Measurements from ENCODE around the gene TMEM138. TPM values are rescaled to one million over a fixed set of nuclear protein-coding genes. Genes with fewer than 3 reads are reported as not detected.
"Not testable (repeated sequence)": the region's sequence is repeated elsewhere in the genome, so short reads cannot be mapped to it uniquely, and the experiment has no call there.

The TMEM138 gene
- total RNA-seq, 1 donor from 2014 or later = 51.3 TPM

GRCh38 chr11:61362542-61362875 lies 335 bp downstream of the TMEM138 start:
- intact Hi-C loops (cut with micrococcal nuclease) = loop anchor here (1.0 kb wide), 4 partner anchors 23 to 68 kb away; partner anchors contain the start of genes SDHAF2 and TMEM216

DNA sequence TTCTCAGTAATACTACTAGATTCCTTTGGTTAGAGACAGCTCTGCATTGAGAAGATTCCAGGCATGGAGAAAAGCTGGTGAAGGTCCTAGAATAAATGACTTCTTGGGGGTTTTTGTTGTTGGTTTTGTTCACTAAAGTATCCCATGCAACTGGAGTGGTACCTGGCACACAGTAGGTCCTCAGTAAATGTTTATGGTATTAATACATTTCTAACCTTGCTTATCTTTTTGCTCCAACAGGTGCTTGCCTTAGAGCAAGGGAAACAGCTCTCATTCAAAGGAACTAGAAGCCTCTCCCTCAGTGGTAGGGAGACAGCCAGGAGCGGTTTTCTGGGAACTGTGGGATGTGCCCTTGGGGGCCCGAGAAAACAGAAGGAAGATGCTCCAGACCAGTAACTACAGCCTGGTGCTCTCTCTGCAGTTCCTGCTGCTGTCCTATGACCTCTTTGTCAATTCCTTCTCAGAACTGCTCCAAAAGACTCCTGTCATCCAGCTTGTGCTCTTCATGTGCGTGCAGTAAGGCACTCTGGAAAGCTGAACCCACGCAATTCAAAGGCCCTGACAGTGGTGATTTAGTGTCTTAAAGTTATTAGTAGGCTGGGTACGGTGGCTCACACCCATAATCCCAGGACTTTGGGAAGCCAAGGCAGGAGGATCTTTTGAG lies 2.0 kb downstream of the TMEM138 start:
- intact Hi-C loops (cut with micrococcal nuclease) = no loop called here

- intact Hi-C loops (cut with micrococcal nuclease) = no loop called here
Measured at GRCh38 chr11:61367406-61367805, 5.2 kb downstream of the TMEM138 start.

GRCh38 chr11:61368646-61369045 lies 6.5 kb downstream of the TMEM138 start:
- intact Hi-C loops (cut with micrococcal nuclease) = no loop called here

GRCh38 chr11:61369372-61370348 lies 7.5 kb downstream of the TMEM138 start:
- intact Hi-C loops (cut with micrococcal nuclease) = no loop called here

GRCh38 chr11:61370349-61371005 lies 8.3 kb downstream of the TMEM138 start:
- intact Hi-C loops (cut with micrococcal nuclease) = no loop called here

- intact Hi-C loops (cut with micrococcal nuclease) = no loop called here
Measured at GRCh38 chr11:61372659-61373420, 10.7 kb downstream of the TMEM138 start.

DNA sequence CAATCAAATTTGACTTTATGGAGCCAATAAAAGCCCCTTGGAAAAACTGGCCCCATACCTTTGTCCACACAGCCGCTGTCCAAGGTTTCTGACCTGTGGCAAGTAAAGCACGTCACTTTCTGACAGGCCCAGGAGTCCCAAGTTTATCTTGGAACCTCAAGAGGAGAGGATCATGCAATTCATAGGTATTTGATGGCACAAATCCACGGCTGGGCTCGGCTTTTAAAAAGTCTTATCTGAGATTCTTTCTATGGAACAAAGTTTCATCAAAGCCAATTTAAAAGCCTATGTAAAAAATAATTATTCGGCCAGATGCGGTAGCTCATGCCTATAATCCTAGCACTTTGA lies 13.6 kb downstream of the TMEM138 start:
- intact Hi-C loops (cut with micrococcal nuclease) = no loop called here

DNA sequence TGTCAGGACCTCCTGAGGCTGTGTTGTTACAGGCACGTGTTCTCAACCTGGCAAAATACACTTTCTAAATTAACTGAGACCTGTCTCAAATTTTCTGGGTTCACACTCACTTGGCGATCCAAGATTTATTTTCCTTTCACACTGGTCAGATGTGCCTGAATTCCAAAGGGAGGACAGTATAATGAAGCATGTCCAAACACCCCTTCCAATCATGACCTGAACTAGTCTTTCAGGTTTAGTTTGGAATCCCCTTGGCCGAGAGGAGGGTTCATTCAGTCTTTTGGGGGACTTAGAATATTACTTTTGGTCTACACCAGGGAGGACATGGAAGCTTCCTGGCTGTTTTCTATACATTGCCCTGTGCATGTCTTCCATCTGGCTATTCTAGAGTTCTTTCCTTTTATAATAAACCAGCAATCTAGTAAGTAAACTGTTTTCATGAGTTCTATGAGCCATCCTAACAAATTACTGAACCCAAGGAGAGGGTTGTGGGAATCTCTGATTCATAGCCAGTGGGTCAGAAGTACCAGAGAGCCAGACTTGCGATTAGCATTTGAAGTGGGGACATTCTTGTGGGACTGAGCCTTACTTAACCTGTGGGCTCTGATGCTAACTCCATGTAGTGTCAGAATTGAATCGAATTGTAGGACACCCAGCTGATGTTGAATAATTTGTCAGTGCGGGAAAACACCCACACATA lies 15.4 kb downstream of the TMEM138 start:
- intact Hi-C loops (cut with micrococcal nuclease) = no loop called here

DNA sequence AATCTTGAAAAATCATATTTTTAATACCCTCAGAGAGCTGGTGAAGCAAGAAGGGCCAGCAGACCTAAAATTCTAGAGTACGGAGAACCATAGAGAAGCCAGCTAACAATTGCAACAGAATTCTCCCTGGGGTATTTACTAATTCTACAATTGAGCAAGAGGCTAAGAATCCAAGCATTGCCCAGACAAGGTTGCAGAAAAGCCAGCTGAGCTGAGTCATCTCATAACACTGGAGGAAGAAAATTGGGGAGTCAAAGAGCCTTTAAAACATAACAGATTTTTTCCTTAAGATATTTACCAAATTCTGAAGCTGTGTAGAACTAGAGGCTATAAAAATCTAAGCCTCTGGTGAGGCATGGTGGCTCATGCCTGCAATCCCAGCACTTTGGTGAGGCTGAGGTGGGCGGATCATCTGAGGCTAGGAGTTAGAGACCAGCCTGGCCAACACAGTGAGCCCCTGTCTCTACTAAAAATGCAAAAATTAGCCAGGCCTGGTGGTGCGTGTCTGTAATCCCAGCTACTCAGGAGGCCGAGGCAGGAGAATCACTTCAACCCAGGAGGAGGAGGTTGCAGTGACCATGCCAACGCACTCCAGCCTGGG lies 16.6 kb downstream of the TMEM138 start:
- intact Hi-C loops (cut with micrococcal nuclease) = no loop called here

GRCh38 chr11:61380884-61381283 lies 18.7 kb downstream of the TMEM138 start:
- intact Hi-C loops (cut with micrococcal nuclease) = no loop called here

DNA sequence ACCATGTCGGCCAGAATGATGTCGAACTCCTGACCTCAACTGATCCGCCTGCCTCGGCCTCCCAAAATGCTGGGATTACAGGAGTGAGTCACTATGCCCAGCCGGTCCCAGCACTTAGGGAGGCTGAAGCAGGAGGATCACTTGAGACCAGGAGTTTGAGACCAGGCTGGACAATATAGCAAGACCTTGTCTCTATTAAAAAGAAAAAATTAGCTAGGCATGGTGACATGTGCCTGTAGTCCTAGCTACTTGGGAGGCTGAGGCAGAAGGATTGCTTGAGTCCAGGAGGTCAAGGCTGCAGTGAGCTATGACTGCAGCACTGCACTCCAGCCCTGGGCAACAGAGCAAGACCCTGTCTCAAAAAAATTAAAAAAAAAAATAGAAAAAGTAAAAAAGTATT lies 21.7 kb downstream of the TMEM138 start:
- intact Hi-C loops (cut with micrococcal nuclease) = not testable (repeated sequence)

DNA sequence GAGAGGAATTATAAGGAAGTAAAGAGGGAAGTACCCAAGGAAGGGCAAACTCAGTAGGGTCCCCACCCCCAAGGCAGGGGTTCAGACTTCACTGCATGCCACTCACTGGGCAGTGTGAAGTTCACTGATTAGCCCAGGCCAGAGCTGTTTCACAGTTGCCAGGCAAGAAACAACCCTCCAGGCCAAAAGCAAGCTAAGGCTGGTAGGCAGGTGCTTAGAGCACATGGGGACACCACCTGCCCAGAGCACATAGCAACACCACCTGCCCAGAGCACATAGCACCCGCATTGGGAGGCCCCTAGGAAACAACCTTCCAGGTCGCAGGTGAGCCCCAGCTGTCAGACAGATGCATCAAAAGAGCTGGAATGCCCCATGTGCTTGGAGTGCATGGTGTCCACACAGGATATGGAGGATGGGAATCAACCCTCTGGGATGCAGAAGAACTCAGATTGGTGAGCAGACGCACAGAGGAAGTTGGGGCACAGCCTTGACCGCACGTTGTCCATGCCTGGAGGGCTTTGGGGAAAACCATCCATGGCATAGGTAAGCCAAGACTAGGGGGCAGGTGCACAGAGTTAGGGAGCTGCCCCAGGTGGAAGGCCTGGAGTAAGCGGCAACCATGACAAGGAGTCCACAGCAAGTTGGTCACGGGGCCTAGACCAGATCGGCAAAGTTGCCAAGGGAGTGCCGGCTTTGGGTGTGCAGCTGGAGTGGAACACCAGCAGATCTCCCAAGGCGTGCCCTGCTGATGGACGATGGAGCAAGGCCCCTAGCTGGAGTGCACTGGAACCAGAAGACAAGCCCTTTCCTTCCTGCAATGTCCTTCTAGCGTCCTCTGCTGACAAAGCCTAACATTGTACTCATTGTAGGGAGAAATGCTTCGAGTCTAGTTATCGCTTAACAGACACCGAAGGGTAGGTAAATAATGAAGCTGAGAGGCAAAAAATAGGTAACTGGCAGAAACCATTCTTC lies 22.4 kb downstream of the TMEM138 start:
- intact Hi-C loops (cut with micrococcal nuclease) = loop anchor here (1.0 kb wide), 3 partner anchors 22 to 130 kb away; partner anchors contain the start of gene TMEM138

DNA sequence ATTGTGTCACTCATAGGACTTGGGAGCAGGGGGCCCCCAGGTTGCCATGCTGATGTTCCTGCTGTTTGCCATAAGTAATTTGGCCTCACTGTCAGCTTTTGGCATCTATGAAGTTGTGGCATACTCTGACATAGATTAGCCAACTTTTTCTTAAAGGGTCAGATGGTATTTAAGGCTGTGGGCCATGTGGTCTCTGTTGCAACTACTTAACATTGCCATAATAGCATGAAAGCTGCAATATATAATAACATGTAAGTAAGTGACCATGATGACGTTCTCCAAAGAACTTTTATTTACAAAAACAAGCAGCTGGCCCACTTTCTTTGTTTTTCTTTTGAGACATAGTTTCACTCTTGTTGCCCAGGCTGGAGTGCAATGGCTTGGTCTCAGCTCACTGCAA lies 28.0 kb downstream of the TMEM138 start:
- intact Hi-C loops (cut with micrococcal nuclease) = no loop called here

DNA sequence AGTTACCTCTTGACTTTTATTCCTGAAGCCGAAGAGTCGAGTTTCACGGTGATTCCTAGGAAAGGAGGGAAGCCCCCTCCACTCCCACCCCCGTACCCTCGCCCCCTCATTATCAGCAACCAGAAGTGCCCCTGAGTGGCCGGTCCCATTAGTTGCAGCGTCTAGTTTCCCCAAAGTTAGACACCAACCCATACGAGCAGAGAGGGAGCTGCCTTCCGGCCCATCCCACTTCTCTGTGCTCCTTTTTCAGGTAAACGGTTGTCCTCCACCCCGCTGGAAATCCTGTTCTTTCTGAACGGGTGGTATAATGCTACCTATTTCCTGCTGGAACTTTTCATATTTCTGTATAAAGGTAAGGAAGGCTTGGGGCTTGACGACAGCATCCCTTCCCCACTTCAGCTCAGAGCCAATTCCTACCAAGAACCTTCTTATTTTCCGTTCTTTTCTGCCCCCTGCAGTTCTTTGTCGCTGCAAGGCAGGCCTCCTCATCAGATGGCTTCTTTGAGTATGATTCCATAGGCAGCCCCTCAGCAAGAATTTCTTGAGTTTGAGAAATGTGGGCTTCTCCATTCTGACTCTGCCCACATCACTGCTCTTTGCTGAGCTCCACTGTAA lies 30.9 kb downstream of the TMEM138 start:
- intact Hi-C loops (cut with micrococcal nuclease) = loop anchor here (1.0 to 2.0 kb wide), 3 partner anchors 31 to 56 kb away; partner anchors contain the start of genes CPSF7 and TMEM138

DNA sequence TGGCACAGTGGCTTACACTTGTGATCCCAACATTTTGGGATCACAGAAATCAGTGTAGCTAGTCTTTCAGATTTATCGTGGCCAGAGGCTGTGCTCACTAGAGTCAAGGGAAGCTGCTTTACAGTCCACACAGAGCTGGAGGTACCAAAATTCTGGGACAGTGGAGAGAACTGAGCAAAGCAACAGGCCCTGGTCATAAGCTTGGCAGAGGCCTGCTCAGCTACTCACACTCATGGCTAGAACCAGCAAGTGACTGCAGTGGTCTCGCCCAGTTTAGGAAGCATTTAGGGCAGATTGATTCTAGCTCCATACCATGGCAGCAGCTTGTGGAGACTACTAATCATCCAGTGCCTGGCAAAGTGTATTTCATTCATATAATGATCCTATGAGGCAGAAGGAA lies 39.0 kb downstream of the TMEM138 start:
- intact Hi-C loops (cut with micrococcal nuclease) = no loop called here

DNA sequence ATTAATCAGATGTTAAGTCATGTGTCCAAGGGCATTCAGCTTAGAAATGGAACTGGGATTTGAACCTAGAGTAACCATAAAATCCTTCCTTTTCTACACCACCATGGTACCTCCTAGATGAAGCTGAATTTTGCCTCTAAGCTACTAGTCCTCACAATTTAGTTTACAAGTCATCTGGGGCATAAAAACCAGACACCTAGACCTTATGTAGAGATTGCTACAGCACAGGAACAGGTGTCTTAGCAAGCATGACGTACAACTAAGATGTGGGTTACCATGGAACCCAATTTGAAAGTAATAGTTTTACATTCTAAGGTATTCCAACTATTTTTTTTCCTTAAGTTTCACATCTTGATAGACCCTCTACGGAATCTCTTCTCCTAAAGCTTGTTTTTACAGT lies 39.4 kb downstream of the TMEM138 start:
- intact Hi-C loops (cut with micrococcal nuclease) = no loop called here

GRCh38 chr11:61403658-61404057 lies 41.5 kb downstream of the TMEM138 start:
- intact Hi-C loops (cut with micrococcal nuclease) = no loop called here

GRCh38 chr11:61404103-61404502 lies 41.9 kb downstream of the TMEM138 start:
- intact Hi-C loops (cut with micrococcal nuclease) = no loop called here

Data from T-helper 2 cell treated with Interferon-gamma antibody and Interleukin-4, amounts not matched to agents 100 ng/mL and 5 ng/mL, for 36 hours (primary cell).